ENCODE measurements around the gene STK38. TPM values are rescaled to one million over a fixed set of nuclear protein-coding genes. Genes with fewer than 3 reads are reported as not detected.

The STK38 gene
- total and polyA plus RNA-seq, 2 of the 8 experiments (the other 6 are each of a cell fraction or from before 2014, with no cell fraction given): 8.1 to 19.8 TPM

DNA sequence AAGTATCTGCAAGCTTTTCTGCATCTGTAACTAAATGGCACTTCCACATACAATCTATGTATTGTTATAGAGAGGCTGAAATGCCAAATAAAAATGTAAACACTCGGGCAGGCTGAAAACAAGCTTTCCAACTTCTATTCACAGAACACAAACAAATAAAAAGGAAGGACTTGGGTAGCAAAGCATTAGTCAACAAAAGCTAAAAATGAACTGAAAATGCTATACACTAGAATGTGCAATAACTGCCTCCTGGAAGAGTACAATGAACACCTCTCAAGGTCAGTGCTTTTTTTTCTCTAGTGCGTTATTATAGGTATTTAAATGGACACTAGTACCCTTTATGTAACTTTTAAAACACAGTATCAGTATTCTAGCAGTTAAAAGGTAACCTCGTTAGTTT lies 31.4 kb downstream of the STK38 start:
- no peak for FAIRE-seq
- CTCF ChIA-PET (ENCODE audit: partially characterized antibody): interaction anchor here (0.9 kb wide), 1 partner anchor 63 kb away, joined by 6 read pairs; no protein-coding TSS in a partner anchor
- no peak for TF ChIP-seq POU5F1 (IDR thresholded peaks at IDR 0.05; ENCODE audit: low read depth, low read length)

More for the DNA sequence above, 31.4 kb downstream of the STK38 start:
- H3K9me3 ChIP-seq (ENCODE audit: insufficient read depth in 2 of 2, low read depth in 1 of 2, low read length in 1 of 2): no peaks in the 10 kb centered on the region
- H2BK5ac ChIP-seq (ENCODE audit: low read depth, low read length): no peak overlapping the region
- H2BK15ac ChIP-seq (ENCODE audit: low read length): no peak overlapping the region
- no peak overlapping the region for H2AFZ ChIP-seq (ENCODE audit: low read length)
- H3K27me3 ChIP-seq (replicated peaks in 1 of 4; ENCODE audit: control insufficient read depth in 3 of 4, extremely low read depth in 1 of 4, insufficient read depth in 3 of 4, low read length in 3 of 4): no peaks in the 10 kb centered on the region
- no peaks in the 10 kb centered on the region for H3K79me2 ChIP-seq (ENCODE audit: control insufficient read depth in 1 of 2, insufficient read depth in 2 of 2, low read length in 2 of 2)
- H2BK120ac ChIP-seq (replicated peaks; ENCODE audit: low read depth, low read length): no peak overlapping the region
- no peak overlapping the region for H3K14ac ChIP-seq (ENCODE audit: insufficient read length)
- H3K4me3 ChIP-seq (ENCODE audit: extremely low read depth in 1 of 4, insufficient read depth in 2 of 4, low read depth in 3 of 4, low read length in 4 of 4): no peak overlapping the region
- no peak overlapping the region for H3K23ac ChIP-seq (ENCODE audit: insufficient read length)
- no peak overlapping the region for H4K91ac ChIP-seq (replicated peaks; ENCODE audit: insufficient read length, low read length)
- H3K23me2 ChIP-seq (ENCODE audit: low read depth, low read length): no peaks in the 10 kb centered on the region
- H3K4me1 ChIP-seq (replicated peaks in 1 of 4; ENCODE audit: control insufficient read depth in 3 of 4, insufficient read depth in 4 of 4, low read length in 3 of 4): no peaks in the 10 kb centered on the region
- H4K5ac ChIP-seq (ENCODE audit: insufficient read length, low read depth, low read length): no peak overlapping the region
- H2BK20ac ChIP-seq (ENCODE audit: low read length): no peak overlapping the region
- no peak overlapping the region for H3K18ac ChIP-seq (ENCODE audit: extremely low read depth, low read length)
- H3K56ac ChIP-seq (replicated peaks; ENCODE audit: insufficient read length, low read depth, low read length): no peak overlapping the region
- H2AK5ac ChIP-seq (ENCODE audit: low read depth, low read length): no peak overlapping the region
- no peak overlapping the region for H4K8ac ChIP-seq (ENCODE audit: extremely low read depth, insufficient read depth, low read length)
- no peaks in the 10 kb centered on the region for H3K79me1 ChIP-seq (ENCODE audit: low read depth, low read length)
- no peak overlapping the region for H3K4ac ChIP-seq (replicated peaks; ENCODE audit: insufficient read length, low read depth, low read length)
- POLR2A ChIA-PET (ENCODE audit: partially characterized antibody): interaction anchor here (1.5 kb wide), 1 partner anchor 82 kb away, joined by 5 read pairs; no protein-coding TSS in a partner anchor
- no peak for DNase-seq (ENCODE audit: low read depth in 1 of 2, low spot score in 2 of 2)
- H3K36me3 ChIP-seq (ENCODE audit: control insufficient read depth in 2 of 4, insufficient read depth in 4 of 4, low read length in 3 of 4): peaks cover 3 to 38% (median 9%) of the 10 kb centered on the region in 4 experiments; a peak in 7 of 8 replicates
- no peak overlapping the region for H3K9ac ChIP-seq (replicated peaks in 1 of 4; ENCODE audit: extremely low read depth in 1 of 4, low read depth in 3 of 4, low read length in 3 of 4)
- H3K4me2 ChIP-seq (ENCODE audit: insufficient read depth in 1 of 2, low read depth in 2 of 2, low read length in 2 of 2): no peak overlapping the region
- 94% methylated on average over 3 of the region's 3 CpGs; no CpG with 5 or more reads in 1 of the 2 experiments for WGBS, 2 experiments (ENCODE audit: extremely low coverage in 1 of 2, insufficient coverage in 1 of 2, insufficient read length in 1 of 2, insufficient replicate concordance in 2 of 2, low coverage in 1 of 2, low lambda C conversion rate in 2 of 2, missing lambda C conversion rate in 1 of 2)
- H2BK12ac ChIP-seq (ENCODE audit: low read depth, low read length): no peak overlapping the region
- H3K27ac ChIP-seq (ENCODE audit: low read depth, low read length): no peak overlapping the region
- no peaks in the 10 kb centered on the region for H4K20me1 ChIP-seq (replicated peaks in 1 of 2; ENCODE audit: control insufficient read depth in 1 of 2, insufficient read depth in 2 of 2, low read length in 2 of 2)

Data from H1 (cell line).